Subcutaneous abdominal adipose tissue (tissue), 5 donors: Measurements from ENCODE around the gene ABHD5.

ENCODE experiments used
- H3K27ac ChIP-seq: one replicate; pipeline ENCODE4 v1.7.0; 2013; ENCODE audit warnings: low read depth, mild to moderate bottlenecking, inconsistent platforms, low read length, moderate library complexity
- H3K27me3 ChIP-seq, 5 donors: one replicate each; pipeline ENCODE4 v1.7.0; 2013; ENCODE audit warnings: low read length in 5 of 5, inconsistent platforms in 1 of 5; ENCODE audit not compliant: control insufficient read depth in 5 of 5, insufficient read depth in 4 of 5
- H3K36me3 ChIP-seq, 5 donors: one replicate each; pipeline ENCODE4 v1.7.0; 2013; ENCODE audit warnings: low read length in 5 of 5; ENCODE audit not compliant: control insufficient read depth in 5 of 5, insufficient read depth in 5 of 5
- H3K4me1 ChIP-seq, 5 donors: one replicate each; pipeline ENCODE4 v1.7.0; 2013; ENCODE audit warnings: low read length in 5 of 5, mild to moderate bottlenecking in 3 of 5, moderate library complexity in 1 of 5; ENCODE audit not compliant: control insufficient read depth in 5 of 5, insufficient read depth in 5 of 5
- H3K4me3 ChIP-seq, 5 donors: one replicate each; pipeline ENCODE4 v1.7.0; 2013; ENCODE audit warnings: low read length in 5 of 5, low read depth in 1 of 5
- H3K9ac ChIP-seq, 5 donors: one replicate each; pipeline ENCODE4 v1.7.0; 2013; ENCODE audit warnings: low read length in 5 of 5, mild to moderate bottlenecking in 4 of 5, moderate library complexity in 3 of 5
- H3K9me3 ChIP-seq, 5 donors: one replicate each; pipeline ENCODE4 v1.7.0; 2013; ENCODE audit warnings: low read length in 5 of 5; ENCODE audit not compliant: control insufficient read depth in 5 of 5
- donor health status: healthy.
- donor health status: healthy.
- donor health status: healthy.
- donor health status: healthy.
- donor health status: healthy.

ABHD5 gene

DNA sequence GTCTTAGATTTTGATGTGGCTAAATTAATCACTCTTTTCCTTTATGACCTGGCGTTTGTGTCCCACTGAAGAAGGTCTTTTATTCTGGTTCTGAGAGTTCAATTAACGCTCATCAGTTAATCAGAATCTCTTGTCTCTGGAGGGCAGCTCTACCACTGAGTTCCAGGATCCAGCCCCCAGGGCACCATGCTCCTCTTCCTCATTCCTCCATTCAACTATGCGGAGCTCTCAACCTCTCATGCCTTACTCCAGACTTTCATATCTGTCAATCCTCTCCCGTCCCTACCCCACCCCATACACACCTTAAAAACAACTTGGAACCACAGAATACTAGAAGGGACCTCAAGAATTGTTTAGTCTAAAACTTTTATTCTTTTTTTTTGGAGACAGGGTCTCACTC lies 4.8 kb upstream of the ABHD5 start:
- no peak overlapping the region for H3K9ac ChIP-seq
- no peaks in the 10 kb centered on the region for H3K9me3 ChIP-seq
- H3K36me3 ChIP-seq: no peaks in the 10 kb centered on the region
- no peaks in the 10 kb centered on the region for H3K27me3 ChIP-seq
- no peak overlapping the region for H3K27ac ChIP-seq
- no peak overlapping the region for H3K4me3 ChIP-seq
- H3K4me1 ChIP-seq: peaks cover 0 to 9% (median 8%) of the 10 kb centered on the region in 5 donors

DNA sequence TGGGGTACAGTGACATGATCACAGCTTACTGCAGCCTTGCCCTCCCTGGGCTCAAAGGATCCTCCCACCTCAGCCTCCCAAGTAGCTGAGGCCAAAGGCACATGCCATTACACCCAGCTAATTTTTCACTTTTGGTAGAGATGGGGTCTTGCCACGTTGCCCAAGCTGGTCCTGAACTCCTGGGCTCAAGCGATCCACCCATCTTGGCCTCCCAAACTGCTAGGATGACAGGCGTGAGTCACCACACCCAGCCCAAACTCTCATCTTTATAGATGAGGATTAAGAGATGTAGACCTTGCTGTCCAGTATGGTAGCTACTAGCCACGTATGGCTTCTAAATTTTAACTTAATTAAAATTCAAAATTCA lies 4.4 kb upstream of the ABHD5 start:
- Histone ChIP-seq H3K9me3 (no peaks in the 10 kb centered on the region), H3K4me1 (peaks cover 0 to 9% (median 8%) of the 10 kb centered on the region in 5 donors), H3K9ac (no peak overlapping the region), H3K27me3 (no peaks in the 10 kb centered on the region), H3K27ac (no peak overlapping the region), H3K36me3 (no peaks in the 10 kb centered on the region), H3K4me3 (no peak overlapping the region)

DNA sequence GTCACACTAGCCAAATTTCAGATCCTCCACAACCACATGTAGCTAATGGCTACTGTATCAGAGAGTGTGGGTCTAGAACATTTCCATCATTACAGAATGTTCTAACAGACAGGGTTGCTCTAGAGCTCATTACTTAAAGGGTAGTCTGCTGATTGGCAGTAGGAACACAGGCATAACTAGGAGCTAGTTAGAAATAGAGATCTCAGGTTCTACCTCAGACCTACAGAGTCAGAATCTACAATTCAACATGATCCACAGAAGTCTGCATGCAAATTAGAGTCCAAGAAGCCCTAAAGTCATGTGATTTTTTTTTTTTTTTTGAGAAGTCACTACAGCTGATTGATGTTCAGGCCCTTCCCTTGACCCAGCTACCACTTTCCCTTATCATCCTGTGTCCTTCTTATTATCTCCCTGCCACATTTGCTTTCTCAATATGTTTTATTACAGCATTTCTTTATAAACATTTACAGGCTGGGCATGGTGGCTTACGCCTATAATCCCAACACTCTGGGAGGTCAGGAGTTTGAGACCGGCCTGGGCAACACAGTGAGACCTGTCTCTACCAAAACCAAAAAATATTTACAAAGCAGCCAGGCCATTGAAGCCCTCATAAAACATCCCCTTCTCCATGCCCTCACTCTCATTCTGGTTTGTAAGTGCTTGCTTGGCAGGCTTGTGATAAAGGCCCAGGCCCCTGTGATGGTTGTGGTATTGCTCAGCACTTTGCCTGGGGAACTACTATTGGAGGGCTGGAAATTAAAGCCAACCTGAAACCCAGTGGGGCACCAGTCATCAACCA lies 3.8 kb upstream of the ABHD5 start:
- Histone ChIP-seq H3K27ac (no peak overlapping the region), H3K4me3 (no peak overlapping the region), H3K9me3 (no peaks in the 10 kb centered on the region), H3K36me3 (no peaks in the 10 kb centered on the region), H3K27me3 (no peaks in the 10 kb centered on the region), H3K9ac (no peak overlapping the region), H3K4me1 (peaks cover under 1 to 12% (median 11%) of the 10 kb centered on the region in 5 donors)

DNA sequence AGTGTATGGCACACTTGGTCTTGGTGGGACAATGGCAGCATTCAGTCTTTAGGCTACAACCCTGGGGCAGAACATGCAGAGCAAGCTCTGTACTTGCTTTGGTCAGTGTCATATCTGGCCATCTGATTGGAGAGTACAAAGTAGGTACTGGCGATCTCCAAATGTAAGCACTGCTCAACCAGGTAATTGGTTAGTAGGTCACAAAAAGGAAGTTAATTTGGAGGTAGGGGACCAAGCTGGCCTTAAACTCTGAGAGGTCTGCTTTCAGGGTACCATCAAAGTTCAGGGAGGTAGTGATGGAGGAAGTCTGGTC lies 3.3 kb upstream of the ABHD5 start:
- Histone ChIP-seq H3K27me3 (no peaks in the 10 kb centered on the region), H3K9ac (no peak overlapping the region), H3K9me3 (no peaks in the 10 kb centered on the region), H3K36me3 (no peaks in the 10 kb centered on the region), H3K4me3 (no peak overlapping the region), H3K4me1 (peaks cover 2 to 18% (median 16%) of the 10 kb centered on the region in 5 donors), H3K27ac (no peak overlapping the region)

DNA sequence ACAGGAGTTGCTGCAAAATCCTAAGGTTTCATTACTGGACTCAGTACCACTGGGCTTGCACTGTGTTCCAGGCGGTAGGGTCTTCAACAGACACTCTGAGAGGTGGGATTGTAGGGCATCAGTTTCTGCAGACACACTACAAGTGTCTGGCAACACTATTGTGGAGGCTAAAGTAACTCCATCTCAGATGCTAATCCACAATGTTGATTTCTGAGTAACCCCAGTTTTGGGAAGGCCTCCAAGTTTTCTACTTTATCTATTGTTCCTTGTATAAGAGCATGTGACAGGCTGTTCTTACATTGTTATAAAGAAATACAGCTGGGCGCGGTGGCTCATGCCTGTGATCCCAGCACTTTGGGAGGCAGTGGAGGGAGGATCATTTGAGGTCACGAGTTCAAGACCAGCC lies 2.5 kb upstream of the ABHD5 start:
- no peaks in the 10 kb centered on the region for H3K27me3 ChIP-seq
- no peaks in the 10 kb centered on the region for H3K9me3 ChIP-seq
- peaks cover 2 to 26% (median 24%) of the 10 kb centered on the region in 5 donors for H3K4me1 ChIP-seq
- no peak overlapping the region for H3K4me3 ChIP-seq
- no peak overlapping the region for H3K27ac ChIP-seq
- H3K9ac ChIP-seq: no peak overlapping the region
- no peaks in the 10 kb centered on the region for H3K36me3 ChIP-seq

DNA sequence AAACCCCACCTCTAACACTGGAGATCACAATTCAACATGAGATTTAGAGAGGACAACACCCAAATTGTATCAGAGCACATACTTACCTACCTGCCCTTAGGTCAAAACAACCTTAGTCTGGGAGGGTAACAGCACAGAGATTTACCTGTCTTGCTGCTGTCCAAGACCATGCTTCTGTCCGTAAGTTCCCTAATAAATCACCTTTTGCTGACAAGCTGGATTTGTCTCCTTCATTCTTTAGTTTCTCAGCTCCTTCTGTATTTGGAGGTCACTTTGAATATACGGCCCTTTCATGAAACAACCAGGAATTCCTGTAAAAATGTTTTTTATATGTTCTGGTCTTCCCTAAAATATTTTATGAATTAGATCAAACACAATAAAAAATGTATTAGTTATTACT lies 1.6 kb upstream of the ABHD5 start:
- peaks cover 2 to 33% (median 27%) of the 10 kb centered on the region in 5 donors for H3K4me1 ChIP-seq
- H3K27ac ChIP-seq: no peak overlapping the region
- no peak overlapping the region for H3K4me3 ChIP-seq
- no peaks in the 10 kb centered on the region for H3K9me3 ChIP-seq
- no peaks in the 10 kb centered on the region for H3K27me3 ChIP-seq
- H3K9ac ChIP-seq: no peak overlapping the region
- no peaks in the 10 kb centered on the region for H3K36me3 ChIP-seq

DNA sequence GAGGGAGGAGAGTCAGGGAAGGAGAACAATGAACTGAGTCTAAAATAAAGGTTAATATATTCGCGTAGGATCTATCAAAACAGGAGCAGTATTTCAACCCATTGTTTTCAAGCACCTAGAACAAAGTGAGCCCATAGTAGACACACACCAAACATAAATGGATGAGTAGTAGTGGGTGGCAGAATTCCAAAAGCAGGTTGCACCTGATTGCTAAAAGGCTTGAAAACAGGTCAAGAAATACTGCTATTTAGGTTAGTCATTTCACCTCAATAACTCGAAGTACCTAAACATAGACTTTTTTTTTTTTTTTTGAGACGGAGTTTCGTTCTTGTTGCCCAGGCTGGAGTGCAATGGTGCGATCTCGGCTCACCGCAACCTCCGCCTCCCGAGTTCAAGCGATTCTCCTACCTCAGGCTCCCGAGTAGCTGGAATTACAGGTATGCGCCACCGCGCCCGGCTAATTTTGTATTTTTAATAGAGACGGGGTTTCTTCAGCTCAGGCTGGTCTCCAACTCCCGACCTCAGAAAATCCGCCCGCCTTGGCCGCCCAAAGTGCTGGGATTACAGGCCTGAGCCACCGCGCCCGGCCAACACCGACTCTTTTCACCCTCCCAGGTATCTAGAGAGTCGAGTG lies 855 bp upstream of the ABHD5 start:
- no peaks in the 10 kb centered on the region for H3K27me3 ChIP-seq
- no peaks in the 10 kb centered on the region for H3K9me3 ChIP-seq
- peak overlapping the region; percentile 75 to 90 (median 87) for H3K4me3 ChIP-seq
- no peaks in the 10 kb centered on the region for H3K36me3 ChIP-seq
- H3K27ac ChIP-seq: no peak overlapping the region
- H3K4me1 ChIP-seq: peaks cover 2 to 36% (median 30%) of the 10 kb centered on the region in 5 donors
- H3K9ac ChIP-seq: peak overlapping the region in 4 of 5 donors; percentile 56 to 100 (median 75)

DNA sequence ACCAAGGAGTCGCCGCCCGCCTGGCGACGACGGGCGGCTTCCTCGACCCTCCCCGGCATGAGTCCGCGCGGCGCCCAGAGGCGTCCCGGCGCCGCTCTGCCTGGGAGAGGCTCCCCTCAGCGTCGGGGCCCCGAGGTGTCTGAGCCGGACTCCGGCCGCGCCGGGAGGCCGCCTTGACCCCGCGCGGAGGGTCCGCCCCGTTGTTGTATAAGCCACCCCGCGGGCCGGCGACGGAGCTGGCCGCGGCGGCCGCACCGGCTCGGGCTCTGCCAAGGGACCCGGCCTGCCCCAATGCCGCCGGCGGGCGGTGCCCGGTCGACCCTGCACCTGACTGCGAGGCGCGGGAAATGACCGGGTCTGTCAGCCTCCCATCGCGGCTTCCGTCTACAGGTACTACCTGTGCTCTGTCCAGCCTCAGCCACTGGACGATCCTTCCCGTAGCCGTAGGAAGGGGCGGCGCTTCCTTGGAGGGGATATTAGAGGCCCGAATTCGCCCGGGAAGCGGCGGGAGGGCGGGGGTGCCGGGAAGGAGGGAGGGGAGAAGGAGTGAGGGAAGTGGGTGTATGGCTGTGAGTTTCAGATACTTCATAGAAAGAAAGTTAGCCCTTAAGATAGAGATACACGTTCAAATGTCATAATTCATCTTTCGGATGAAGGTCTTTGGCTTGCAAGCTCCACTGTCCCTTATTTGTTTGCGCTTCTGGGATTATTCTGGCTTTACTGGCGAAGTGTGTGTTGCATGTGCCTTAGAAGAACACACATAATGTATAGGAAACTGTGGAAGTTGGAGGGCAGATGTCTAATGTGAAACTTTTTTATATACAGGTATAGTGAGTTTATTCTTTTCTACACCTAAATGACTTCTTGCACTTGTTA lies 620 bp downstream of the ABHD5 start:
- Histone ChIP-seq H3K4me3 (peak overlapping the region; percentile 85 to 95 (median 89)), H3K27me3 (no peaks in the 10 kb centered on the region), H3K27ac (peak overlapping the region; percentile 88), H3K4me1 (peaks cover 2 to 46% (median 41%) of the 10 kb centered on the region in 5 donors), H3K9me3 (no peaks in the 10 kb centered on the region), H3K9ac (peak overlapping the region; percentile 59 to 100 (median 94)), H3K36me3 (no peaks in the 10 kb centered on the region)

DNA sequence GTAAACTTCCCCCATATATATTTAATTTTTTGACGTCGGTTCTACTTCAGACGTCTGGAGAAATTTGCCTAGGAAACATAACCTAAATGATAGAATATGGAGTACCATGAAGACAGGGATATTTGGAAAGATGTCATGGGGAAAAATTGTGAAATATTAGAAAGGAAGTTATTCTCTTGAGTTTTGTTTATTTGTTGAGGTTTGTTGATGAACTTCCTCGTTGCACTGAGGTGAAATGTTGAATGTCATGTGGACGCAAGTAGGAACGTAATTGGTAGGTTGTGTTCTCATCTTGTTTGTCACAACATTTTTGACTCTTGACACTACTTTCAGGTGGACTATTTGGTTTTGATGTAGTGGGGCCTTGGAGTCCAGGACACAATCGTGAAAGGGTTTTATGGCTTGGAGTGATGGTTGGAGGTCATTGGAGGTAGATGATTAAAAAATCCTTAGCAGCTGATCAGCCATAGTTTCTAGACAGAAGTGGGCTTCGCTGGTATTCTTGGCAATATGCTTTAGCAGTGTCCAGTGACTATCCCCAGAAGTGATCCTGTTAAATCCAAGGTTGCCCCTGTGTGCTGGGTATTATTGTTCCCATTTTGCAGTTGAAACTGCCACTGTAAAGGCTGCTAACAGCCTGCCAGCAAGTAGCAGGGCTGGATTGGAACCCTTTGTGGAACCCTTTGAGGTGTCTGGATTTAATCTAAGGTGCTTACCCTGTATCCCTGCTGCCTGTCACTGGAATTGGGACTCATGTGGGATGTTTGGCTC lies 1.5 kb downstream of the ABHD5 start:
- peak overlapping the region; percentile 85 to 95 (median 89) for H3K4me3 ChIP-seq
- peaks cover 0 to 4% (median 0%) of the 10 kb centered on the region in 5 donors for H3K36me3 ChIP-seq
- H3K9me3 ChIP-seq: no peaks in the 10 kb centered on the region
- no peaks in the 10 kb centered on the region for H3K27me3 ChIP-seq
- peak overlapping the region in 4 of 5 donors; percentile 79 to 100 (median 96) for H3K9ac ChIP-seq
- peak overlapping the region; percentile 88 for H3K27ac ChIP-seq
- H3K4me1 ChIP-seq: peaks cover 2 to 54% (median 50%) of the 10 kb centered on the region in 5 donors
